ENCODE results near the gene BUB1B.
A peak's percentile ranks its signal among the peaks of the same experiment; 100 is the strongest.

BUB1B gene

GRCh38 chr15:40242601-40243000 lies 81.7 kb downstream of the BUB1B start:
- no peak for DNase-seq

- no peak for DNase-seq
Observed at GRCh38 chr15:40243126-40243810, 82.4 kb downstream of the BUB1B start.

GRCh38 chr15:40244961-40245523 lies 84.2 kb downstream of the BUB1B start:
- DNase-seq = no peak

- no peak for DNase-seq
Observed at GRCh38 chr15:40245666-40246450, 85.0 kb downstream of the BUB1B start.

- no peak for DNase-seq
Observed at GRCh38 chr15:40246496-40247280, 85.8 kb downstream of the BUB1B start.

- no peak for DNase-seq
Observed at GRCh38 chr15:40247406-40247971, 86.6 kb downstream of the BUB1B start.

GRCh38 chr15:40248006-40248783 lies 87.3 kb downstream of the BUB1B start:
- DNase-seq = no peak

GRCh38 chr15:40249477-40250303 lies 88.8 kb downstream of the BUB1B start:
- DNase-seq = no peak

- DNase-seq = no peak
Observed at GRCh38 chr15:40250304-40250656, 89.4 kb downstream of the BUB1B start.

GRCh38 chr15:40250771-40251483 lies 90.1 kb downstream of the BUB1B start:
- no peak for DNase-seq

GRCh38 chr15:40251486-40252140 lies 90.7 kb downstream of the BUB1B start:
- no peak for DNase-seq

- DNase-seq = no peak
Observed at GRCh38 chr15:40252141-40252437, 91.2 kb downstream of the BUB1B start.

GRCh38 chr15:40252438-40253166 lies 91.7 kb downstream of the BUB1B start:
- peak; percentile 8 for DNase-seq

- DNase-seq = no peak
Observed at GRCh38 chr15:40253167-40253790, 92.4 kb downstream of the BUB1B start.

- no peak for DNase-seq
Observed at GRCh38 chr15:40254452-40254851, 93.6 kb downstream of the BUB1B start.

- DNase-seq = no peak
Observed at GRCh38 chr15:40255033-40255432, 94.2 kb downstream of the BUB1B start.

GRCh38 chr15:40256638-40257235 lies 95.9 kb downstream of the BUB1B start:
- DNase-seq = no peak

GRCh38 chr15:40257656-40258450 lies 97.0 kb downstream of the BUB1B start:
- no peak for DNase-seq

Measured in activated naive CD4-positive, alpha-beta T cell treated with Interleukin-2 at 50 U/mL for 16 hours (primary cell).